PC-3 (cell line): ENCODE measurements around the gene EVL. TPM values are rescaled to one million over a fixed set of nuclear protein-coding genes. Genes with fewer than 3 reads are reported as not detected.

ENCODE experiments used
- ATAC-seq: fragments of 200-7000 bp; cut with Tn5 transposase; 2 replicates; pipeline ENCODE4 v1.9.1; 2020; ENCODE audit warnings: mild to moderate bottlenecking, moderate library complexity
- BruUV-seq: library from RNA; stranded (reverse); fragments of 400-500 nt; replicated peaks from 2 replicates; lab custom pipeline; 2021; lab: Mats Ljungman, UMichigan
- CTCF ChIA-PET: fragments of 300-600 bp; sonication (Branson Sonifier 250); formaldehyde crosslinking; loops from one replicate; lab custom pipeline; 2022; ENCODE audit warnings: antibody characterized with exemption; lab: Charles Lee
- POLR2A ChIA-PET: fragments of 300-600 bp; sonication (Branson Sonifier 250); formaldehyde crosslinking; loops from one replicate; lab custom pipeline; 2022; ENCODE audit warnings: antibody characterized with exemption; ENCODE audit not compliant: unreplicated experiment; lab: Charles Lee
- DNase-seq: peaks from one replicate; pipeline ENCODE4 v3.0.0-alpha.2; 2015
- H2AFZ ChIP-seq: fragments of 300-600 bp; sonication (generic); 2 replicates; pipeline ENCODE4 v1.6.0; 2016; ENCODE audit warnings: antibody characterized with exemption, low read length
- H3F3A ChIP-seq: fragments of 300-600 bp; sonication (generic); one replicate; pipeline ENCODE4 v1.6.0; 2017; ENCODE audit warnings: antibody characterized with exemption, low read length, control low read depth, mild to moderate bottlenecking; ENCODE audit not compliant: unreplicated experiment
- H3K27ac ChIP-seq: fragments of 300-600 bp; sonication (generic); 2 replicates; pipeline ENCODE4 v1.5.1; 2016; ENCODE audit warnings: mild to moderate bottlenecking, low read length
- H3K27me3 ChIP-seq: fragments of 300-600 bp; sonication (generic); 2 replicates; pipeline ENCODE4 v1.6.1; 2016; ENCODE audit warnings: low read length, mixed read lengths
- H3K36me3 ChIP-seq: fragments of 300-600 bp; sonication (generic); 2 replicates; pipeline ENCODE4 v1.6.1; 2016; ENCODE audit warnings: low read depth, mixed run types, low read length, mixed read lengths
- H3K4me1 ChIP-seq: fragments of 300-600 bp; sonication (generic); 2 replicates; pipeline ENCODE4 v1.5.1; 2016; ENCODE audit warnings: low read length; ENCODE audit not compliant: insufficient read depth
- H3K4me2 ChIP-seq: fragments of 300-600 bp; sonication (generic); 2 replicates; pipeline ENCODE4 v1.6.0; 2016; ENCODE audit warnings: low read length
- H3K4me3 ChIP-seq: fragments of 300-600 bp; sonication (generic); 2 replicates; pipeline ENCODE4 v1.5.1; 2016; ENCODE audit warnings: mild to moderate bottlenecking, low read length, mixed read lengths
- H3K79me2 ChIP-seq: fragments of 300-600 bp; sonication (generic); 2 replicates; pipeline ENCODE4 v1.6.1; 2017; ENCODE audit warnings: low read length, mixed read lengths
- H3K9ac ChIP-seq: fragments of 300-600 bp; sonication (generic); 2 replicates; pipeline ENCODE4 v1.6.0; 2016; ENCODE audit warnings: mild to moderate bottlenecking, low read length
- H3K9me2 ChIP-seq: fragments of 300-600 bp; sonication (generic); replicated peaks from 2 replicates; pipeline ENCODE4 v1.6.1; 2016; ENCODE audit warnings: mixed run types, low read length, mixed read lengths
- H3K9me3 ChIP-seq: fragments of 300-600 bp; sonication (generic); 2 replicates; pipeline ENCODE4 v1.6.1; 2016; ENCODE audit warnings: low read length, mixed read lengths
- H4K20me1 ChIP-seq: fragments of 300-600 bp; sonication (generic); 2 replicates; pipeline ENCODE4 v1.6.1; 2016; ENCODE audit warnings: low read length, mixed read lengths
- EZH2 ChIP-seq: fragments of 300-600 bp; sonication (generic); IDR thresholded peaks from one replicate; pipeline ENCODE4 v1.6.1; 2017; ENCODE audit warnings: antibody characterized with exemption, mild to moderate bottlenecking, low read length; ENCODE audit not compliant: unreplicated experiment
- EZH2phosphoT487 ChIP-seq: fragments of 300-600 bp; sonication (generic); IDR thresholded peaks from 2 replicates; pipeline ENCODE4 v1.6.1; 2018; ENCODE audit warnings: mild to moderate bottlenecking, antibody characterized with exemption, low read length, borderline replicate concordance
- intact Hi-C: fragments of 100-400 bp; cut with micrococcal nuclease; formaldehyde crosslinking; loops from 2 replicates; pipeline ENCODE4 v1.9.0; 2023
- total RNA-seq: library from RNA; depleted of rRNA; stranded (reverse); fragments of >200 nt; gene quantifications from 2 replicates; pipeline ENCODE4 v1.2.3, GENCODE V29; 2014
- TF ChIP-seq, protein P1 (sequence below): fragments of 300-600 bp; sonication (generic); conservative IDR thresholded peaks from 2 replicates; pipeline ENCODE4 v1.5.1; 2017; ENCODE audit warnings: antibody characterized with exemption, low read depth, mild to moderate bottlenecking, low read length

The EVL gene
- total RNA-seq, 1 experiment from 2014 or later: 26.5 TPM

DNA sequence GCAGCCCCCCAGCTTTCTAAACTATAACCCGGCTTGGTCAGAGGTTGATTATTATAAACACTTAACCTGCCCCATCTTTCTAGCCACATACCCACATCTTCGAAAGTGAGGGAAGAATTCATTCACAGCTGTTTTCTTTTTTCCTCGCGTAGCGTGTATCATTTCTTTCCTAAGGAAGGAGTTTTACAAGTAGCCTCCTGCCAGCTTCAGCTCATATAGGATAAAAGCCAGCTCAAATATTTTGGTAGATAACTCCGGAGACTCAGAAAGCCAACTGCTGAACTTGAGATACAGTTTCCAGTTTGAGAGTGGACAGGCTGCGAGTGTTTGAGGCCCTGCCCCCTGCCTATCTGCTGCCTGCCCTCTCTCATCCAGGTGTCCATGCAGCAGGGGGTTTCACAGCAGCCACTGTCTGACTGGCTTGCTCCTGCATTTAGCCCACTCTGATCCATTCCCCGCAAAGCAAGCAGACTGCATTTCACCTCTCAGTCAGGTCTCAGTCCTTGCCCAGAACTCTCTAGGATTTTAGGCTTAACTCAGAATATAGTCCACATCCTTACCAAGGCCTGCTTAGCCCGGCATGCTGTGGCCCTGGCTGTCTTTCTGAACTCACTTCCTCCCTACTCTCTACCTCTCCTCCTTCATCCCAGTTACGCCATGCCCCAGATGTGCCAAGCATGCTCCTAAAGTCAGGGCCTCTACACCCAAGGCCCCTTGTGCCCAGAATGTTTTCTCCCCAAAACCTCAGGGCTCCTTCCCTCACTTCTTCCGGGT, 46.9 kb downstream of the EVL start:
- Histone ChIP-seq H4K20me1 (no peaks in the 10 kb centered on the region), H3F3A (no peaks in the 10 kb centered on the region), H3K79me2 (no peaks in the 10 kb centered on the region), H3K27ac (no peak overlapping the region), H3K27me3 (no peaks in the 10 kb centered on the region), H3K9me2 (no peaks in the 10 kb centered on the region), H3K9me3 (no peaks in the 10 kb centered on the region), H3K4me1 (0 out of 2 replicates have a peak, but pooled peaks cover 5% of the 10 kb centered on the region), H3K4me2 (no peak overlapping the region), H3K4me3 (no peak overlapping the region), H3K9ac (no peak overlapping the region), H3K36me3 (no peaks in the 10 kb centered on the region), H2AFZ (no peak overlapping the region)
- no TSS peak for BruUV-seq
- intact Hi-C loops: no loop called here
- CTCF ChIA-PET: no interaction called here
- POLR2A ChIA-PET: no interaction called here
- DNase-seq: no peak
- ATAC-seq: no peak
- no peak for TF ChIP-seq EZH2phosphoT487
- no peak for TF ChIP-seq EZH2
- TF ChIP-seq, protein P1, sequence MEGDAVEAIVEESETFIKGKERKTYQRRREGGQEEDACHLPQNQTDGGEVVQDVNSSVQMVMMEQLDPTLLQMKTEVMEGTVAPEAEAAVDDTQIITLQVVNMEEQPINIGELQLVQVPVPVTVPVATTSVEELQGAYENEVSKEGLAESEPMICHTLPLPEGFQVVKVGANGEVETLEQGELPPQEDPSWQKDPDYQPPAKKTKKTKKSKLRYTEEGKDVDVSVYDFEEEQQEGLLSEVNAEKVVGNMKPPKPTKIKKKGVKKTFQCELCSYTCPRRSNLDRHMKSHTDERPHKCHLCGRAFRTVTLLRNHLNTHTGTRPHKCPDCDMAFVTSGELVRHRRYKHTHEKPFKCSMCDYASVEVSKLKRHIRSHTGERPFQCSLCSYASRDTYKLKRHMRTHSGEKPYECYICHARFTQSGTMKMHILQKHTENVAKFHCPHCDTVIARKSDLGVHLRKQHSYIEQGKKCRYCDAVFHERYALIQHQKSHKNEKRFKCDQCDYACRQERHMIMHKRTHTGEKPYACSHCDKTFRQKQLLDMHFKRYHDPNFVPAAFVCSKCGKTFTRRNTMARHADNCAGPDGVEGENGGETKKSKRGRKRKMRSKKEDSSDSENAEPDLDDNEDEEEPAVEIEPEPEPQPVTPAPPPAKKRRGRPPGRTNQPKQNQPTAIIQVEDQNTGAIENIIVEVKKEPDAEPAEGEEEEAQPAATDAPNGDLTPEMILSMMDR: no peak

DNA sequence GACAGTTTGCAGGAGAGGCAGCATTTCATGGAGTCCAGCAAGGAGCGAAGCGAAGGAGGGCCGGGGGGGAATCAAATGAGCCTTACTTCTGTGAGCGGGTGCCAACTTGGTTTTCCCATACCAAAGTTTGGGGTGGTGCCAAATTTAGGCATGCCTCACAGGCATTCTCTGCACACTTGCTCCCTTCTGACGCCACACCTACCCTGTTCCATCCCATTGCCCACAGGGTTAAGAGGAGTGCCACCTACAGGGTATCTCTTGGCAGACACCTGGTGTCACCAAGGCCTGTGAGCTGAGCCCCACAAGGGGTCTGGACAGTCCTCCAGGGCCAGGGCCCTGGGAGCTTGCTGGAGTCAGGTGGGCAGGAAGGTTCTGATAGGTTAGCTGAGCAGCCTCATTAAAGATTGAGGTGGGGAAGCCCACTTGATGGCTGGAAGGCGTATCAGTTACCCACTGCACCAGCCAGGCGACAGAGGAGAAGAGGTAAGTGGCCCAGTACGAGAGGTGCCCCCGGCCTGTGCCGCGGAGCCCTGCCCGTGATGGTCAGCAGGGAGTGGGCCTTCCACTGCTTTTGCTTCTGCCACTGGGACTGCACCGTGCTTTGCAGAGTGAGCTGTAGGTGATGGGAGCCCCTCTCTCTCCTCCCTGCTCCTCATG, 49.0 kb downstream of the EVL start:
- intact Hi-C loops: no loop called here

More for the DNA sequence above, 49.0 kb downstream of the EVL start:
- no peak overlapping the region for H3K4me3 ChIP-seq
- no peaks in the 10 kb centered on the region for H3K4me1 ChIP-seq
- TF ChIP-seq EZH2phosphoT487 (no peak), EZH2 (no peak)
- TF ChIP-seq, protein P1: no peak
- no peaks in the 10 kb centered on the region for H3K27me3 ChIP-seq
- ATAC-seq: no peak
- no peak for DNase-seq
- H3K9me2 ChIP-seq: no peaks in the 10 kb centered on the region
- H3K36me3 ChIP-seq: no peaks in the 10 kb centered on the region
- H3K79me2 ChIP-seq: no peaks in the 10 kb centered on the region
- no peak overlapping the region for H3K9ac ChIP-seq
- ChIA-PET CTCF (no interaction called here), POLR2A (interaction anchor here (0.6 kb wide), 1 partner anchor 70 kb away, joined by 3 read pairs; no protein-coding TSS in a partner anchor)
- no peak overlapping the region for H2AFZ ChIP-seq
- no peaks in the 10 kb centered on the region for H3K9me3 ChIP-seq
- no peaks in the 10 kb centered on the region for H3F3A ChIP-seq
- H3K27ac ChIP-seq: no peak overlapping the region
- no peaks in the 10 kb centered on the region for H4K20me1 ChIP-seq
- no peak overlapping the region for H3K4me2 ChIP-seq
- no TSS peak for BruUV-seq
